Stimulated activated CD4-positive, alpha-beta T cell treated with anti-CD3 and anti-CD28 coated beads, TNF-alpha, amount 100 ng/mL, for 24 hours (primary cell): ENCODE measurements around the gene ZC3HAV1L.
"Not testable (repeated sequence)": the region's sequence is repeated elsewhere in the genome, so short reads cannot be mapped to it uniquely, and the experiment has no call there.

Experiments
- DNase-seq, 3 experiments: peaks; one replicate each; pipeline ENCODE4 v3.0.0-alpha.2; 2020; ENCODE audit warnings: low read depth in 3 of 3

The ZC3HAV1L gene

DNA sequence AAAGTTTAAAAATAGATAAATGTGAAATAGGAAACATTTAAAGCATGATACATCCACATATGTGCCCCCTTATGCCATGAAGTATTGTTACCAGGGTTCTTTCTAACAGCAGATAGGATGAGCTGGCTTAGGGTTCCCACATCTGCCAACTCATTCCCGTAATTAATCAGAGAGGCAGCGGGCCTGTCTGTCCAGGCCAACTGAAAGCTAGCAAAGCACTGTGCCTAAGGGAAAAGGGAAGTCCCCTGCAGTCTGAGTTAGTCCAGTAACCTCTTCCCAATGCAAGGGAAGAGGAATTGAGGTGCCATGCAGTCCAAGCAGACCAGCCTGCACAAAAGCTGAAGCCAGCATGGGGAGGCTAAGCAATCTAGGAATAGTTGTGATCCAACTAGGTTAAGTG is 18.3 kb upstream of the ZC3HAV1L start:
- no peak for DNase-seq

DNA sequence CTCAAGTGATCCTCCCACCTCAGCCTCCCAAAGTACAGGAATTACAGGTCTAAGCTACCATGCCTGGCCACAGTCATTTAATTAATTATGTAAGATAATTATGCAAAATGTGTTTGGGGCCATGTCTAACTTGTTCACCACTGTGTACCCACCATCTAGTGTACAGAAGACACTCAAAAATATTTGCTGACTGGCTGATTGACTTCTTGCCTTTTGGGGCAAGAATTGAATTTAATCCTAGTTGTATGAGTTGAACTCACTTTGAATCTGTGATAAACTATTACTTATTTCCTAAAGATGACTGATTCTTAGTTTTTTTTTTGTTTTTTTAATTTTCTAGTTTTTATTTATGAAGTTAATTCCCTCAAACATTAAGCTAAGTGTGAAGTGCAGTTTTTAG is 15.8 kb upstream of the ZC3HAV1L start:
- DNase-seq, result no peak

DNA sequence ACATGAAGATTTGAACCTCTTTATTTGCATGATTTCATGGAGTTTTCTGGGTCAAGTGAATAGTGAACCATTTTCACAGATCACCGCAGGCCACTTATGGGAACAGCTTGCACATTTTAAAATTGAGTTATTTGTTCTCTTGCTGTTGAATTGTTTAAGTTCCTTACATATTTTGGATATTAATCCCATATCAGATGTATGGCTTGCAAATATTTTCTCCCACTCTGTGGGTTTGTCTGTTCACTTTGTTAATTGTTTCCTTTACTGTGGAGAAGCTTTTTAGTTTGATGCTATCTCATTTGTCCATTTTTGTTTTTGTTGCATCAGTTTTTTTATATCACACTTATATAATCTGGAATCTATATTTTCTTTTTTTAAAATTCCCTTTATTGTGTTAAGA is 14.1 kb upstream of the ZC3HAV1L start:
- no peak for DNase-seq

DNA sequence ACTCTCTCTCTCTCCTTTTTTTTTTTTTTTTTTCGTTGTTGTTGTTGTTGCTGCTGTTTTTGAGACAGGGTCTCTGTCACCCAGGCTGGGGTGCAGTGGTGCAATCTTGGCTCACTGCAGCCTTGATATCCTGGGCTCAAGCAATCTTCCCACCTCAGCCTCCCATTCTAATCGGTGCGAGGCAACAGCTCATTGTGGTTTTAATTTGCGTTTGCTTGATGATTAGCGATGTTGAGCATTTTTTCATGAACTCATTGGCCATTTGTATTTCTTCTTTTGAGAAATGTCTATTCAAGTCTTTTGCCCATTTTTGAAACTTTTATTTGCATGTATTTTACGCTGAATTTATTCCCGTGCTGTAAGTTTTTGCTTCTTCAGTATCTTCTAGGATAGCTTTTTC is 13.3 kb upstream of the ZC3HAV1L start:
- no peak for DNase-seq

DNA sequence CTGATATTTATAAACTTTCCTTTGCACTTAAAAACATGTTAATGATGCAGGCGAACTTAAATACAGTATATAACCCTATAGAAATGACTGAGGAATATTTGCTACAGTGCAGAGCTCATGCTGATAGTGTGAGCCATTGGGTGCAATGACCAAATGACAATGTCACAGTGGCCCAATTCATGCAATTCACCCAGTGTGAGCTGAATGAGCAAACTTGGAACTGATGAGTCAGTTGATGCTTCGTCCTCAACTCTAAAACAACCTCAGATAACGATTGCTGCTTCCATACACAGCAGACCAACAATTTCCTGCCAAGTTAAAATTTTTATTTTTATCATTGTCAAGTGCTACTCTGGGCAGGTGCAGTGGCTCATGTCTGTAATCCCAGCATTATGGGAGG is 12.1 kb upstream of the ZC3HAV1L start:
- DNase-seq, result no peak

DNA sequence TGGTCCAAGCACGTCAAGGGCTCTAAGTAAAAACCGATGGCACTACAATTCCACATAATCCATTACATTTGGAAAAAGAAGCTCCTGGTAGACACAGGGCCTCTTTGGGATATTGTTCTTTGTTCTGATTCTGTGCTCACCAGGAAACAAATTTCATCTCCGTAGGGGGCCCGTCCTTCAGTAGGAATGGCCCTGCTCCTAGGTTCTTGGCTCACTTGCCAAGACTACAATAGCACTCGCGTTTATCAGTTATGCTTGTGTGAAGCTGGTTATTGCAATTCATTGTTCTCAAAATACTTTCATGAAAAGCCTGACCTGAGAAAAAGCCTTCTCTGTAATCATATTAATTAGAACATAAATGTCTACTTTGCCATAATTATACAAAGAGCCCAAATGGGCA is 10.3 kb upstream of the ZC3HAV1L start:
- no peak for DNase-seq

DNA sequence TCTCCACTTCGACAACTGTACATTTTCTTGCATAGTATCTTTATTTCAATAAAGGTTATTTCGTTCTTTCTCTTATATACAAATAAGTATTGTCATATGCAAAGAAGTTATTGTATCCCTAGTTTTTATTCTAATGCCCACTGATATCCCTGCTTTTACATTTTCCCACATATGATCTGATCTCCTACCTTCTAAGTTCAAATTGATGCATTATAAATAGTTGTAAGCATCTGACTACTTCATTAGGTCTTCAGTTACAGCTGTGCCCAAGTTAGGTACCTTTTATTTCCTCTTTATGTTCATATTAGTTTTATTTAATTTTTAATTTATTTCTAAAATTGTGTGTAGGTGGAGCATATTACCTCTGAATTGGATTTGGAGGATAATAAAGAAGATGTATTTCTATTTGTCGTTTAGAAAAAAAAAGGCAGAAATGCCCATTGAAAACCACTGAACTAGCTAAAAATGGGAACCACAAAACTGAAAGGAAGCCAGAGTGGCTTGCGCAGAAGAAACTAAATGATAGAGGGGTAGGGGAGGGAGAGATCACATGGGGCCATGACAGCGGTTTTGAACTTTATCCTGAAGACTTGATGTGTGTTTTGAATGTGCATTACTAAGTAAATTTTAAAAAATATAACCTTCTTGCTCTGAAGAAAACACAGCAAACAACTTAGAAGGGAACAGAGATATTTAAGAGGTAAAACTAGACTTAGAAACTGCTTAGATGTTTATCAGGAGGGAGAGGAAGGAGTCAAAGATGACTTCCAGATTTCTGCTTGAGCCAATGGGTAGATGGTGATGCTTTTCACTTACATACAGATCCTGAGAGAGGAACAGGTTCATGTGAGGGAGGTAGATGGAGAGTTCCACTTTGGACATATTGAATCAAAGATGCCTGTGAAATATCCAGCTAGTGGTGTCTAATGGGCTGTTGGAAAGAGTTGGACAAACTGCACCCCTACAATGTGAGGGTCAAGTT is 9.3 kb upstream of the ZC3HAV1L start:
- DNase-seq, result no peak

DNA sequence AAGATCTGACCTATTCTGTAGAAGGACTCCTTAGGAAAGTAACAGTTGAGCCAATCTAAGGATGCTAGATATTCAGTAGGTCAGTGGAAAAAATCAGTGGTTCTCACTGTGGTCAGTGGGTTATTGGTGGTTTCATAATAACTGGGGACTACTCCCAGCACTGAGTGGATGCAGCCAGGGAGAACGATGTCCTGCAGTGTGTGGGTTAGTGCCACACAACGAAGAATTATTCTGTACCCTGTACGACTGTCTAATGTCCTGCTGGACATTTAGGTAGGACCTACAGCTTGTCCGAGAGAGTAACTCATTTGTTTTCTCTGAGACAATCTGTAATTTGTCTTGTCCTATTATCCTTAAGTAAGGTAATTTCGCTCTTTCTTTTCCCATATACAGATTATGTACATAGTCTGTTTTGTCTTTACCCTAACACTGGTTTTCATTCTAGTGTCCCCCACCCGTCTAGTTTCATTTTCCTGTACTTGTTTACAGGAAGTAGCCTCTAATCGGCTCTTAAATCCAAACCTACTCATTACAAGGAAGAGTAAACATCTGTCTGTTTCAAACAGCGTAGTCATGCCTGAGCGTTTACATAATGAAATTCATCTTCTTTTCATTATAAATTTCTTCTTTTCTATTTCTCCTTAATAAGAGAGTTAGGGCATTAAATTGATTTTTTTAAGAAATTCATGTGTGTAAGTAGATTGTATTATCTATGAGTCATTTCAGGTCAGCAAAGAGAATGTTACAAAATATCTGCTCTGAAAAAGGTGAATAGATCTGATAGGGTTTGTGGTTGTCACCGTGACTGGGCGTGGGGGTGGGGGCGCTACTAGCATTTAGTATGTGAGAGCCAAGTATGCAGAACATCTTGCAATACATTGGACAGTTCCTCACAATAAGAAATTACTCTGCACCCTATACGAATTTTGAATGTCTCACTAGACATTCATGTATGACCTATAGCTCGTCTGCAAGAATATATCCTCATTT is 8.3 kb upstream of the ZC3HAV1L start:
- peak; percentile 35 to 66 (median 50) for DNase-seq

DNA sequence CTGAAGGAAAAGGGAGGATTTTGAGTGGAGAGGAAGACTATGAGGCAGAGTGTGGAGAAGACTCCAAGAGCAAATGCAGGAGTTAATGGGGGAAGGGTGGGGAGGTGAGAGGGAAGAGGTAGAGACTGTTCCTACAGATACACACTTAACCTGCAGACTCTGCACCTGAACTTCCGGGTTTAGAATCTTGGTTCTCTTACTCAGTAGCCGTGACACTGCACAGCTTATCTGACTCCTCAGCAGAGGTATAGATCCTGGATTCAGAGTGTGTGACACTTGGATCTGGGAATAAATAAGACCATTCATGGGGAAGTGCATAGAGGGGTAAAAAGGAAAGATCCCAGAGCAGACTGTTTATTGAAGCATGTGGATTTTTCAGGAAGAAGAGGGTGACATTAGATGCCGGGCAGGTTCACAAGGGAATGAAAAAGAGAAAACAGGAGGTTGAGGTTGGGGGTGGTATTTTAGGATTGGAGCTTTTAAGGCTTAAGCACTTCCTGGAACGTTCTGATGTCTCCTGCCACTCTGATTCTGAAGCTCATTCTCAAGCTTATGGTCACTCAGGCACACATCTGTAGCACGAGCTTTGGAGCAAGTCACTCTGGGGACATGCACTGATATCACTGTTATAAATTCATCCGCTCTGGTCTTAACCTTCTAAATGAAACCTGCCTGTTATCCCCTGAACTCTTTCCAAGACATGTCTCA is 5.7 kb upstream of the ZC3HAV1L start:
- DNase-seq, result no peak

DNA sequence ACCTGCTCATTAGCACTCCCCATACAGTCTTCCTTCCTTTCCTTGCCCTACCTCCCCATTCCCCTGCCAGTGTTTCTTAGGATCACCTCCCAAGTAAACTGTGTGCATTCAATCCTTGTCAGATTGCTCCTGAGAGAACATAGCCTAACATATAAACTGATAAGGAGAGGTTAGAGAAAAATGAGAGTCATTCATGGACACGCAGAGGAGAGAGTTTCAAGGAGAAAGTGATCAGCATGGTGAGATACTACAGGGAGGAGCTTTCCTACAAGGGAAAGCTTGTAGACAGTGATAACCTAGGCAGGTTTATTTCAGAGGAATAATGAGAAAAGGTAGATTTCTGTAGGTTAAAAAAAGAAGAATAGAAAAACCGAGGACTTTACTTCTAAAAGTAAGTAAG is 2.8 kb upstream of the ZC3HAV1L start:
- no peak for DNase-seq

DNA sequence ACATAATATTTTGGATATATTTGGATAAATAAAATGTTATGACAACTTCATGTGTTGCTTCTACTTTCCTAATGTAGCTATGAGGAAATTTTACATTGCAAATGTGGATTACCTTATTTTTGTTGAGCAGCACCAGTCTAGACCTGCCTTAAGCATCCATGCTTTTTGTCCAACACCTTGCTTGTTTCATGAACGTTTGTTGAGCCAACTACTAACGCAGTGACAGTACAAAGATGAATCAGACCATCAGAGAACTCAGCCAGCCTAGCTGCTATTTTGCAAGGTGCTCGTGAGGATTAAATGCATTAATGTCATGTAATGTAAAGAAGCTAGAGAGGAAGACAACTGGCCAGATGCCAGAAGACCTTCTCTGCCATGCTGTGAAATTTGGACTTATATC is 1.1 kb upstream of the ZC3HAV1L start:
- no peak for DNase-seq

DNA sequence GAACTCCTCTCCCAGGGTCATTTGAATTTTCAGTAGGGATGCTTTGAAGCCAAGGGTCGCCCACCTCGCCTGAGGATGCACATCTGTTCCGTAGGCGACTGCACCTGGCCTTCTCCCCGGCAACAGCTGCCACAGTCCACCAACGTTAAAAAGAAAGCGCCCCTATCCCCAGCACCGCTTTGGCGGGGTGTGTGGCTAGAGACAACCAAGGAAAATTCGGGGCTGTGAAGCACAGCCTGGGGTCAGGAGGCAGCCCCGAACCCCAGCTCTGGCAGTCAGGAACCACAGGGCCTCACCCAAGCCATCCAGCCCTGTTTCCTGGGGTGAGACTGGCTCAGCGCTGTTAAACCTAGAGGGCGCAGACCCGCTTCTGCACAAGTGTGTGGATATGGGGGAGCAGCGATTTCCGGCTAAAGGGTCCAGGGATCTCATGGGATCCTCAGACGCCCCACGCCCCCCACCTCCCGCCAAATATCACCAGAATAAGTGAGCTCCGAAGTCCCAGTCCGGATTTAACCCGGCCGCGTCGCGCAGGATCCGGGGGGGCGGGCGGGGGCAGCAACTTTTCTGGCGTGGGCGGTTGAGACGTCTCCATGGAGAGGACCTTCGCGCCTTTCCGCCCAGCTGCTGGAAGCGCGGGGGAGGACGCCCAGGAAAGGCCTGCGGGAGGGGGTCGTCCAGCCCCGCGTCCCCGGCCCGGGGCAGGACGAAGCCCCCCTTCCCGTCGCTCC is 822 bp downstream of the ZC3HAV1L start:
- peak in 1 of 3 experiments; percentile 46 for DNase-seq

DNA sequence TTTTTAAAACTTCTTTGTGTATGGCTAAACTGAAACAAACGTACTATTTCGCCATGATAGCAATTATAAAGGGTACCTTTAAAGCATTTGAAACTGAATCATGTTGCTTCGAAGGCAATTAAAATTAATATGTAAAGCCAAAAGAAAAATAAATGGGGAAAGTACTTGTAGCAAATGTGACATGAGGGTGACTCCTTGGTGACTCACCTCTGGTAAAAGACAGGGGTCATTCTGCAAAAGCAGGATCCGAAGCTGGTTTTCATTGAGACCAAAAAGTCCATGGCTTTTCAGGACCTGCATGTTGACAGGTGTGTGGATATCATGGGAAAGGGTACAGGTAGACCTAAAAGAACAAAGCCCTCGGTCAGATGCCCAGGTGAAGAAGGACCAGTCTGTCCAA is 1.5 kb downstream of the ZC3HAV1L start:
- DNase-seq, result no peak

DNA sequence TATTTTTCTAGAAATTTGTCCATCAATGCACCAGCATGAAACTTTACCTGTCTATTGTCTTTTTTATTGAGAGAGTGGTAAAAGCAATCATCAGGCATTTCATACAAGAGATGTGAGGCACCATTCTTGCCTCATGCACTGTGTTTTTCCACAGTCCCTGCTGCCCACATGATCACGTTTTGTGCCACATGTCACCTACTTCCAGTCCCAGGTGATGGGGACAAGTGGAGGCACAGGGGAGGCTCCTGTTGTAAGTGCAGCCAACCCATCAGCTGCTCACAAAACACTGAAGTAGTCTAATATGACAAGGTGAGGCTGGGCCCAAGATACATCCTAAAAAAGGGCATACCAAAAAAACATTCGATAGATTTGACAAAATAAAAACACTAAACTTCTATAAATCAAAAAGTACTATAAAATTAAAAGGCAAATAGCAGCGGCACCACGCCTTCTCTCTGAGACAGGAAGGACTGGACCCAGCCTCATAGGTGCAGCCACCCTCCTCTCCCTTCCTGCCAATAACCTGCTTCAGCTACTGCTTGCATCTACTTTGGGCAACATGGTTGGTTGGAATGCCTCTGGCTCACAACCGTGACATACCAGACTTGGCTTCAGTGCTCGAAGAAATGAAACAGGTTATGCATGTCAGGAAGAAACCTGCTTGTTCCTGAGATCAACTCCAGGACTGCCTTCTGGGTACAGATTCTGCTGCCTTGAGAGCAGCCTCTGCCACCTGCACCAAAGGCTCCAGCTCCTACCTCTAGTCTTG is 2.3 kb downstream of the ZC3HAV1L start:
- no peak for DNase-seq

DNA sequence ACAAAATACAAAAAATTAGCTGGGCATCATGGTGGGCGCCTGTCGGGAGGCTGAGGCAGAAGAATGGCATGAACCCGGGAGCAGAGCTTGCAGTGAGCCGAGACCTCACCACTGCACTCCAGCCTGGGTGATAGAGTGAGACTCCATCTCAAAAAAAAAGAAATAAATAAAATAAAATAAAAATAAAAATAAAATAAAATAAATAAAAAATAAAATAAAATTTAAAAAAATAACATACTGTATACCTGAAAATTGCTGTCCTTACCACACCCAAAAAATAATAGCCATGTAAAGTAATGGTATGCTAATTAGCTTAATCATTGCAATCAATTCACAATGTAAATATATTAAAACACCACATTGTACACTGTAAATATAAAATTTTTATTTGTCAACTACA is 3.4 kb downstream of the ZC3HAV1L start:
- no peak for DNase-seq

DNA sequence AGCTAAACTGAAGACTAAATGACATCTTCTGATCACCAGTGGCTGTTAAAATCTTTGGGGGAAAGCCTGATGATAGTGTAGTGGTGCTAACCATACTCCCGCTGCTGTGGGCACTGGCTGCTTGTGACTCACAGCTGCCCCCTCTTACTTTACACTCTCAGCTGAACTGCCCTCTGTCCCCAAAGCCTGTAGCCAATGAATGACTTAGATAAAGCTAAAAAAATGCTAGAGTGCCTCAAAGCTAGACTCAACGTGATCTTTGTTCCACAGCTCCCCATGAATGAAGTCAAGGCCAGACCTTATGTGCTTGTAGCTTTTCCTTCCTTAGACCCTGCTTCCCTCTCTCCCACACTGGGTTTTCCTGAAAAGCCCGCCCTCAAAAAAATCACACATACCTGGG is 6.5 kb downstream of the ZC3HAV1L start:
- no peak for DNase-seq

DNA sequence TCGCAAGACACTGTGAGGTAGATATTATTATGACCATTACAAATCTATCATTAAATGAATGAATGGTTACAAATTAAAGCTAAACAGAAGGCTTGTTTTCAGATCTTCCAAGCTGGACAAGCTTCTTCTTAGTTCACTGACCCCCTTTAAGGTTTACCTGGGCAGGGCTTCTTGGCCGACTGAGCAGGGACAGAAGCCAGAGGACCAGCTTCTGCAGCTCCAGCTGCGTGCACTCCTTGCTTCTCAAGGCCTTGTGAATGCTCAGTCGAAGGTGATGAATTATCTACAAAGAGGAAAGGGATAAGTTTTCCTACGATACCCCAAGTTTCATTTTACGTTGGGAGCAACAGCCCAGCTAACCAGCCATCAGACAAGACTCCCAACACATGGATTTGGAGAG is 9.3 kb downstream of the ZC3HAV1L start:
- DNase-seq, result no peak

DNA sequence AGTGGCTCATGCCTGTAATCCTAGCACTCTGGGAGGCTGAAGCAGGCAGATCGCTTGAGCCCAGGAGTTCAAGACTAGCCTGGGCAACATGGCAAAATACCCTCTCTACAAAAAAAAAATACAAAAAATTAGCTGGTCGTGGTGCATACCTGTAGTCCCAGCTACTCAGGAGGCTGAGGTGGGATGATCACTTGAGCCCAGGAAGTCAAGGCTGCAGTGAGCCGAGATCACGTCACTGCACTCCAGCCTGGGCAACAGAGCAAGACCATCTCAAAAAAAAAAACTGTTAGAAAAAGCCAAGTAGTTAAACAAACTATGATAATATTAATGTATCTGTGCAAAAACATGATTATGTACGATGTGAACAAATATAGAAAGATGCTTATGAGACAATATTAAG is 10.0 kb downstream of the ZC3HAV1L start:
- not testable (repeated sequence) for DNase-seq

DNA sequence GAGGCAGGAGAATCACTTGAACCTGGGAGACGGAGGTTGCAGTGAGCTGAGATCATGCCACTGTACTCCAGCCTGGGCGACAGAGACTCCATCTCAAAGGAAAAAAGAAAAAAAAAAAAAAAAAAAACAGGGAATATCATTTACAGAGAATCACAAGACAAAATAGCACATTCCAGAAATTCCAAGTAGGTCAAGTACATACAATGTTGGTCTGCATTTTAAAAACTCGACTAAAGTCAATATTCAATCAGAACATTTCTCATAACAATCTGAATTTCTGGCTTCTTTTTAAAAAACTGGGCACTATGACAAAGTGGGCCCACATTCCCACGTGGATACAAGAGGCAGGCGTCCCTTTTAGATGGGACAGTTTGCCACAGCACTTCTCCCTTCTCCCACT is 12.8 kb downstream of the ZC3HAV1L start:
- no peak for DNase-seq

DNA sequence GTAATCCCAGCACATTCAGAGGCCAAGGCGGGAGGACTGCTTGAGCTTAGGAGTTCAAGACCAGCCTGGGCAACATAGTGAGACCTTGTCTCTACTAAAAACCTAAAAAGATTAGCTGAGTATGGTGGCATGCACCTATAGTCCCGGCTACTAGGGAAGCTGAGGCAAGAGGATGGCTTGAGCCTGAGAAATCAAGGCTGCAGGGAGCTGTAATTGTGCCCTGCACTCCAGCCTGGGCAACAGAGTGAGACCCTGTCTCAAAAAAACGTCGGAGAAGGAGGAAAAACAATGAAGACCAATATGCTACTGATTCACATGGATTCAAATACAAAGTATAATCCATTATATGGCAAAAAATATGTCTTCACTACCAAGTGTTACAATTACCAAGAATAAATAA is 13.6 kb downstream of the ZC3HAV1L start:
- no peak for DNase-seq
